GM19099 (cell line): ENCODE results near the gene WNT1.

ENCODE experiments used
- POLR2A ChIP-seq: IDR thresholded peaks from 3 replicates; pipeline ENCODE4 v1.6.1; 2011; ENCODE audit warnings: low read depth; ENCODE audit not compliant: insufficient read length; ENCODE audit errors: extremely low read depth

WNT1 gene

GRCh38 chr12:48972213-48972951, 5.7 kb upstream of the WNT1 start:
- no peak for TF ChIP-seq POLR2A

- no peak for TF ChIP-seq POLR2A
These were observed 5.1 kb upstream of the WNT1 start for GRCh38 chr12:48972952-48973483.

GRCh38 chr12:48973531-48973930, 4.6 kb upstream of the WNT1 start:
- no peak for TF ChIP-seq POLR2A

- TF ChIP-seq POLR2A: no peak
These were observed 4.0 kb upstream of the WNT1 start for GRCh38 chr12:48973941-48974673.

- TF ChIP-seq POLR2A: no peak
These were observed 536 bp upstream of the WNT1 start for GRCh38 chr12:48977290-48978281.

GRCh38 chr12:48978741-48979601, 849 bp downstream of the WNT1 start:
- no peak for TF ChIP-seq POLR2A

GRCh38 chr12:48979602-48980388, 1.7 kb downstream of the WNT1 start:
- TF ChIP-seq POLR2A: no peak

GRCh38 chr12:48980389-48980952, 2.3 kb downstream of the WNT1 start:
- no peak for TF ChIP-seq POLR2A

GRCh38 chr12:48980953-48981756, 3.0 kb downstream of the WNT1 start:
- TF ChIP-seq POLR2A: no peak

GRCh38 chr12:48981757-48982157, 3.6 kb downstream of the WNT1 start:
- no peak for TF ChIP-seq POLR2A

GRCh38 chr12:48982397-48983080, 4.4 kb downstream of the WNT1 start:
- no peak for TF ChIP-seq POLR2A
